Hepatocyte (in vitro differentiated cells): Measurements from ENCODE around the gene CES3. TPM values are rescaled to one million over a fixed set of nuclear protein-coding genes. Genes with fewer than 3 reads are reported as not detected.

ENCODE experiments used
- DNase-seq: peaks from one replicate; pipeline ENCODE4 v3.0.0-alpha.2; 2016; ENCODE audit warnings: low spot score
- H2AFZ ChIP-seq: fragments of 200-600 bp; sonication (generic); 2 replicates; pipeline ENCODE4 v1.6.0; 2016; ENCODE audit warnings: antibody characterized with exemption, mild to moderate bottlenecking
- H3K27ac ChIP-seq: fragments of 200-600 bp; sonication (generic); 2 replicates; pipeline ENCODE4 v1.5.1; 2016; ENCODE audit warnings: mild to moderate bottlenecking
- H3K27me3 ChIP-seq: fragments of 200-600 bp; sonication (generic); 2 replicates; pipeline ENCODE4 v1.6.1; 2016
- H3K36me3 ChIP-seq: fragments of 200-600 bp; sonication (generic); replicated peaks from 2 replicates; pipeline ENCODE4 v1.5.1; 2016; ENCODE audit warnings: low read depth; ENCODE audit not compliant: insufficient read depth
- H3K4me1 ChIP-seq: fragments of 200-600 bp; sonication (generic); 2 replicates; pipeline ENCODE4 v1.5.1; 2016; ENCODE audit warnings: mild to moderate bottlenecking, moderate library complexity; ENCODE audit not compliant: insufficient read depth
- H3K4me2 ChIP-seq: fragments of 200-600 bp; sonication (generic); 2 replicates; pipeline ENCODE4 v1.6.0; 2016
- H3K4me3 ChIP-seq: fragments of 200-600 bp; sonication (generic); 2 replicates; pipeline ENCODE4 v1.5.1; 2016; ENCODE audit warnings: mild to moderate bottlenecking
- H3K79me2 ChIP-seq: fragments of 200-600 bp; sonication (generic); 2 replicates; pipeline ENCODE4 v1.6.0; 2017; ENCODE audit warnings: mild to moderate bottlenecking
- H3K9me2 ChIP-seq: fragments of 200-600 bp; sonication (generic); replicated peaks from 2 replicates; pipeline ENCODE4 v1.6.0; 2017; ENCODE audit warnings: mild to moderate bottlenecking; ENCODE audit not compliant: insufficient read depth
- H3K9me3 ChIP-seq: fragments of 200-600 bp; sonication (generic); 2 replicates; pipeline ENCODE4 v1.5.1; 2016; ENCODE audit warnings: low read depth, mild to moderate bottlenecking
- H4K20me1 ChIP-seq: fragments of 200-600 bp; sonication (generic); 2 replicates; pipeline ENCODE4 v1.6.0; 2016; ENCODE audit warnings: mild to moderate bottlenecking; ENCODE audit not compliant: insufficient read depth, poor library complexity, severe bottlenecking
- CTCF ChIP-seq: fragments of 200-600 bp; sonication (generic); IDR thresholded peaks from 2 replicates; pipeline ENCODE4 v1.5.1; 2016; ENCODE audit warnings: antibody characterized with exemption, mild to moderate bottlenecking; ENCODE audit not compliant: poor library complexity
- EZH2 ChIP-seq: fragments of 200-600 bp; sonication (generic); IDR thresholded peaks from 2 replicates; pipeline ENCODE4 v1.6.1; 2016; ENCODE audit warnings: antibody characterized with exemption, mild to moderate bottlenecking, borderline replicate concordance
- EZH2phosphoT487 ChIP-seq: fragments of 200-600 bp; sonication (generic); IDR thresholded peaks from one replicate; pipeline ENCODE4 v1.6.1; 2018; ENCODE audit warnings: antibody characterized with exemption, mild to moderate bottlenecking, low read depth, moderate library complexity; ENCODE audit not compliant: unreplicated experiment, severe bottlenecking
- WGBS: methylation state at CpG from one replicate; pipeline ENCODE4 v1.1.6; 2016; ENCODE audit warnings: low lambda C conversion rate; ENCODE audit errors: missing lambda C conversion rate; 5-methylcytosine and 5-hydroxymethylcytosine counted together
- polyA plus RNA-seq: library from polyadenylated mRNA; unstranded; fragments of >200 nt; fragmentation: Nextera tagmentation; extraction: Ambion mirVana; gene quantifications from 2 replicates; pipeline ENCODE4 v1.2.1, GENCODE V29; 2016
- small RNA-seq: library from RNA; depleted of rRNA; stranded (forward); fragments of <200 nt; gene quantifications from one replicate; pipeline ENCODE3, GENCODE V24; 2014
- total RNA-seq: library from RNA; depleted of rRNA; stranded (reverse); fragments of >200 nt; gene quantifications from 2 replicates; pipeline ENCODE4 v1.2.3, GENCODE V29; 2014

Gene CES3
- total and polyA plus RNA-seq, 2 experiments from 2014 or later = 1.7 to 3.8 TPM

- Histone ChIP-seq H3K9me2 (no peaks in the 10 kb centered on the region), H3K4me2 (no peak overlapping the region), H4K20me1 (no peaks in the 10 kb centered on the region), H3K27me3 (no peaks in the 10 kb centered on the region), H3K4me1 (peaks cover 17% of the 10 kb centered on the region), H3K9me3 (no peaks in the 10 kb centered on the region), H3K4me3 (no peak overlapping the region), H3K36me3 (no peaks in the 10 kb centered on the region), H2AFZ (no peak overlapping the region), H3K27ac (no peak overlapping the region), H3K79me2 (no peaks in the 10 kb centered on the region)
- 48% methylated on average over 4 of the region's 4 CpGs for WGBS
- no peak for TF ChIP-seq EZH2
- no peak for TF ChIP-seq CTCF
- no peak for TF ChIP-seq EZH2phosphoT487
- DNase-seq = no peak
Measured at GRCh38 chr16:67022531-67023214, 61.6 kb downstream of the CES3 start.

- Histone ChIP-seq H4K20me1 (no peaks in the 10 kb centered on the region), H3K4me3 (no peak overlapping the region), H2AFZ (no peak overlapping the region), H3K4me1 (peaks cover 22% of the 10 kb centered on the region), H3K27me3 (no peaks in the 10 kb centered on the region), H3K4me2 (no peak overlapping the region), H3K27ac (no peak overlapping the region), H3K9me2 (no peaks in the 10 kb centered on the region), H3K9me3 (no peaks in the 10 kb centered on the region), H3K79me2 (no peaks in the 10 kb centered on the region), H3K36me3 (no peaks in the 10 kb centered on the region)
- WGBS = 100% methylated on average over 1 of the region's 1 CpG
- TF ChIP-seq EZH2phosphoT487 = no peak
- DNase-seq = no peak
Measured at GRCh38 chr16:67023689-67024088, 62.6 kb downstream of the CES3 start.

Small RNA genes lying within 50 kb of the gene (small RNA-seq; reads per million reads assigned to genes)
- not detected for gene RN7SL543P

Other genes starting within 250 kb of the CES3 start
- gene DYNC1LI2, start 209.7 kb upstream of the CES3 start, total RNA-seq = 97.3 and 129 TPM in 2 replicates
- gene DYNC1LI2, start 209.7 kb upstream of the CES3 start, polyA plus RNA-seq = 99.1 and 121 TPM in 2 replicates
- 0.07 TPM in 1 of 2 replicates, not detected in the other for gene TERB1, start 159.7 kb upstream of the CES3 start, total RNA-seq
- gene TERB1, start 159.7 kb upstream of the CES3 start, polyA plus RNA-seq = not detected in 2 replicates
- gene NAE1, start 130.3 kb upstream of the CES3 start, total RNA-seq = 68.5 and 72.6 TPM in 2 replicates
- gene NAE1, start 130.3 kb upstream of the CES3 start, polyA plus RNA-seq = 58.7 and 60.3 TPM in 2 replicates
- 2.5 and 3.3 TPM in 2 replicates for gene CA7, start 116.9 kb upstream of the CES3 start, total RNA-seq
- 0.25 and 3.3 TPM in 2 replicates for gene CA7, start 116.9 kb upstream of the CES3 start, polyA plus RNA-seq
- 9.7 and 17.7 TPM in 2 replicates for gene PDP2, start 80.8 kb upstream of the CES3 start, total RNA-seq
- 3.5 and 5.2 TPM in 2 replicates for gene PDP2, start 80.8 kb upstream of the CES3 start, polyA plus RNA-seq
- gene CDH16, start 42.4 kb upstream of the CES3 start, total RNA-seq = 2.9 and 3.2 TPM in 2 replicates
- 2.2 and 4.4 TPM in 2 replicates for gene CDH16, start 42.4 kb upstream of the CES3 start, polyA plus RNA-seq
- 8.2 and 8.8 TPM in 2 replicates for gene RRAD, start 35.7 kb upstream of the CES3 start, total RNA-seq
- 16.3 and 27.6 TPM in 2 replicates for gene RRAD, start 35.7 kb upstream of the CES3 start, polyA plus RNA-seq
- gene CIAO2B, start 26.9 kb upstream of the CES3 start, total RNA-seq = 106 and 131 TPM in 2 replicates
- 147 and 154 TPM in 2 replicates for gene CIAO2B, start 26.9 kb upstream of the CES3 start, polyA plus RNA-seq
- 52.6 and 52.8 TPM in 2 replicates for gene CES2, start 25.8 kb upstream of the CES3 start, total RNA-seq
- gene CES2, start 25.8 kb upstream of the CES3 start, polyA plus RNA-seq = 67.7 and 72.8 TPM in 2 replicates
- 7.2 and 12.3 TPM in 2 replicates for gene CES4A, start 27.3 kb downstream of the CES3 start, total RNA-seq
- 11.8 and 17.9 TPM in 2 replicates for gene CES4A, start 27.3 kb downstream of the CES3 start, polyA plus RNA-seq
- gene CBFB, start 67.9 kb downstream of the CES3 start, total RNA-seq = 48.0 and 59.0 TPM in 2 replicates
- 39.3 and 47.4 TPM in 2 replicates for gene CBFB, start 67.9 kb downstream of the CES3 start, polyA plus RNA-seq
- gene PHAF1, start 148.7 kb downstream of the CES3 start, total RNA-seq = 18.6 and 18.7 TPM in 2 replicates
- gene PHAF1, start 148.7 kb downstream of the CES3 start, polyA plus RNA-seq = 15.2 and 20.2 TPM in 2 replicates
- gene B3GNT9, start 189.7 kb downstream of the CES3 start, total RNA-seq = 33.3 and 34.5 TPM in 2 replicates
- gene B3GNT9, start 189.7 kb downstream of the CES3 start, polyA plus RNA-seq = 37.5 and 44.2 TPM in 2 replicates
- 18.5 and 21.9 TPM in 2 replicates for gene TRADD, start 198.6 kb downstream of the CES3 start, total RNA-seq
- 31.4 and 32.4 TPM in 2 replicates for gene TRADD, start 198.6 kb downstream of the CES3 start, polyA plus RNA-seq
- gene FBXL8, start 198.7 kb downstream of the CES3 start, total RNA-seq = 10.7 and 11.1 TPM in 2 replicates
- gene FBXL8, start 198.7 kb downstream of the CES3 start, polyA plus RNA-seq = 15.9 and 19.8 TPM in 2 replicates
- gene HSF4, start 203.5 kb downstream of the CES3 start, total RNA-seq = 3.2 and 5.5 TPM in 2 replicates
- 8.5 and 15.7 TPM in 2 replicates for gene HSF4, start 203.5 kb downstream of the CES3 start, polyA plus RNA-seq
- 8.1 and 9.3 TPM in 2 replicates for gene NOL3, start 209.3 kb downstream of the CES3 start, total RNA-seq
- 10.9 and 11.0 TPM in 2 replicates for gene NOL3, start 209.3 kb downstream of the CES3 start, polyA plus RNA-seq
- gene MATCAP1, start 222.7 kb downstream of the CES3 start, total RNA-seq = 22.3 and 24.8 TPM in 2 replicates
- gene MATCAP1, start 222.7 kb downstream of the CES3 start, polyA plus RNA-seq = 25.4 and 38.5 TPM in 2 replicates
- gene EXOC3L1, start 228.9 kb downstream of the CES3 start, total RNA-seq = 0.33 and 3.3 TPM in 2 replicates
- gene EXOC3L1, start 228.9 kb downstream of the CES3 start, polyA plus RNA-seq = 2.0 and 2.6 TPM in 2 replicates
- 70.4 and 76.6 TPM in 2 replicates for gene E2F4, start 230.9 kb downstream of the CES3 start, total RNA-seq
- gene E2F4, start 230.9 kb downstream of the CES3 start, polyA plus RNA-seq = 72.4 and 76.4 TPM in 2 replicates
- 18.5 and 18.7 TPM in 2 replicates for gene ELMO3, start 237.9 kb downstream of the CES3 start, total RNA-seq
- gene ELMO3, start 237.9 kb downstream of the CES3 start, polyA plus RNA-seq = 14.5 and 18.3 TPM in 2 replicates